H9 (cell line): ENCODE measurements around the gene KRTAP10-8. TPM values are rescaled to one million over a fixed set of nuclear protein-coding genes. Genes with fewer than 3 reads are reported as not detected.

Source experiments
- DNase-seq: peaks from one replicate; pipeline ENCODE4 v3.0.0-alpha.2; 2017
- H2AFZ ChIP-seq: one replicate; pipeline ENCODE4 v1.6.1; 2013; ENCODE audit warnings: mild to moderate bottlenecking, low read length, control low read depth, moderate library complexity
- H2AK5ac ChIP-seq: 2 replicates; pipeline ENCODE4 v1.6.1; 2013; ENCODE audit warnings: low read length, control low read depth, mixed read lengths; ENCODE audit not compliant: insufficient read length
- H2BK120ac ChIP-seq: one replicate; pipeline ENCODE4 v1.6.1; 2013; ENCODE audit warnings: low read depth, mild to moderate bottlenecking, low read length, control low read depth, inconsistent platforms; ENCODE audit not compliant: poor library complexity, severe bottlenecking
- H2BK12ac ChIP-seq: 2 replicates; pipeline ENCODE4 v1.6.1; 2013; ENCODE audit warnings: low read length, control low read depth, mixed read lengths, low read depth; ENCODE audit not compliant: insufficient read length
- H2BK15ac ChIP-seq: 2 replicates; pipeline ENCODE4 v1.6.1; 2013; ENCODE audit warnings: low read depth, low read length, control low read depth
- H2BK20ac ChIP-seq: one replicate; pipeline ENCODE4 v1.6.1; 2013; ENCODE audit warnings: low read depth, mild to moderate bottlenecking, low read length, control low read depth, inconsistent platforms; ENCODE audit not compliant: poor library complexity, severe bottlenecking
- H2BK5ac ChIP-seq: 2 replicates; pipeline ENCODE4 v1.6.1; 2013; ENCODE audit warnings: low read length, control low read depth, mixed read lengths; ENCODE audit not compliant: insufficient read length
- H3K14ac ChIP-seq: 2 replicates; pipeline ENCODE4 v1.6.1; 2013; ENCODE audit warnings: low read length, control low read depth; ENCODE audit not compliant: insufficient read depth
- H3K18ac ChIP-seq: 2 replicates; pipeline ENCODE4 v1.6.1; 2013; ENCODE audit warnings: low read depth, mild to moderate bottlenecking, mixed read lengths, low read length, control low read depth; ENCODE audit not compliant: insufficient read length
- H3K23ac ChIP-seq: 2 replicates; pipeline ENCODE4 v1.6.1; 2013; ENCODE audit warnings: low read length, control low read depth, mixed read lengths, low read depth; ENCODE audit not compliant: insufficient read length
- H3K23me2 ChIP-seq: 2 replicates; pipeline ENCODE4 v1.6.1; 2013; ENCODE audit warnings: low read depth, mild to moderate bottlenecking, mixed read lengths, low read length, control low read depth; ENCODE audit not compliant: insufficient read length, poor library complexity, severe bottlenecking
- H3K27ac ChIP-seq: 2 replicates; pipeline ENCODE4 v1.5.1; 2013; ENCODE audit warnings: low read length, control low read depth, mixed read lengths, low read depth; ENCODE audit not compliant: insufficient read length
- H3K27me3 ChIP-seq: 2 replicates; pipeline ENCODE4 v1.6.1; 2013; ENCODE audit warnings: low read length, control low read depth, inconsistent platforms; ENCODE audit not compliant: insufficient read depth
- H3K4ac ChIP-seq: 2 replicates; pipeline ENCODE4 v1.6.1; 2013; ENCODE audit warnings: low read depth, mild to moderate bottlenecking, control low read depth, inconsistent platforms, low read length, moderate library complexity
- H3K4me1 ChIP-seq: 2 replicates; pipeline ENCODE4 v1.6.1; 2013; ENCODE audit warnings: low read length, control low read depth, inconsistent platforms; ENCODE audit not compliant: insufficient read depth
- H3K4me2 ChIP-seq: 2 replicates; pipeline ENCODE4 v1.6.1; 2013; ENCODE audit warnings: low read length, control low read depth, mixed read lengths; ENCODE audit not compliant: insufficient read length, insufficient read depth
- H3K56ac ChIP-seq: 2 replicates; pipeline ENCODE4 v1.6.1; 2013; ENCODE audit warnings: low read depth, mild to moderate bottlenecking, mixed read lengths, low read length, control low read depth; ENCODE audit not compliant: insufficient read length
- H3K79me1 ChIP-seq: 2 replicates; pipeline ENCODE4 v1.6.1; 2013; ENCODE audit warnings: low read depth, mild to moderate bottlenecking, moderate library complexity, low read length, control low read depth, inconsistent platforms; ENCODE audit not compliant: insufficient read depth, poor library complexity, severe bottlenecking
- H3K79me2 ChIP-seq: 2 replicates; pipeline ENCODE4 v1.6.1; 2013; ENCODE audit warnings: low read length, control low read depth, inconsistent platforms; ENCODE audit not compliant: insufficient read depth
- H3K9ac ChIP-seq: 2 replicates; pipeline ENCODE4 v1.6.1; 2013; ENCODE audit warnings: low read length, control low read depth, mixed read lengths; ENCODE audit not compliant: insufficient read length; ENCODE audit errors: extremely low read depth
- H3K9me3 ChIP-seq: one replicate; pipeline ENCODE4 v1.6.1; 2013; ENCODE audit warnings: low read depth, low read length, inconsistent platforms; ENCODE audit not compliant: control insufficient read depth
- H3T11ph ChIP-seq: one replicate; pipeline ENCODE4 v1.6.1; 2013; ENCODE audit warnings: mild to moderate bottlenecking, low read length, control low read depth, inconsistent platforms
- H4K20me1 ChIP-seq: one replicate; pipeline ENCODE4 v1.6.1; 2013; ENCODE audit not compliant: control insufficient read depth, insufficient read length, insufficient read depth
- H4K5ac ChIP-seq: 2 replicates; pipeline ENCODE4 v1.6.1; 2013; ENCODE audit warnings: low read depth, mild to moderate bottlenecking, mixed read lengths, low read length, control low read depth; ENCODE audit not compliant: insufficient read length
- H4K8ac ChIP-seq: replicated peaks from 2 replicates; pipeline ENCODE4 v1.6.1; 2013; ENCODE audit warnings: low read length, control low read depth, mixed read lengths, low read depth; ENCODE audit not compliant: insufficient read length
- H4K91ac ChIP-seq: 2 replicates; pipeline ENCODE4 v1.6.1; 2013; ENCODE audit warnings: low read depth, mild to moderate bottlenecking, moderate library complexity, mixed read lengths, low read length, control low read depth; ENCODE audit not compliant: insufficient read length
- H3K27ac Mint-ChIP-seq, 3 experiments: 2 replicates in 2 of 3; 3 replicates in 1 of 3; pipeline ENCODE4 v1.8.0; 2020 to 2021; ENCODE audit warnings: mixed read lengths in 3 of 3, mild to moderate bottlenecking in 1 of 3, moderate library complexity in 1 of 3
- H3K27me3 Mint-ChIP-seq: 2 replicates; pipeline ENCODE4 v1.8.0; 2021; ENCODE audit warnings: low read depth, mild to moderate bottlenecking, moderate library complexity, mixed read lengths
- H3K36me3 Mint-ChIP-seq, 3 experiments: 2 replicates in 2 of 3; 3 replicates in 1 of 3; pipeline ENCODE4 v1.8.0; 2020 to 2021; ENCODE audit warnings: low read depth in 3 of 3, mixed read lengths in 3 of 3; ENCODE audit not compliant: insufficient read depth in 1 of 3
- H3K4me1 Mint-ChIP-seq, 2 experiments: 2 replicates each; pipeline ENCODE4 v1.8.0; 2020; ENCODE audit warnings: mixed read lengths in 2 of 2
- H3K4me3 Mint-ChIP-seq, 2 experiments: 2 replicates in 1 of 2; 3 replicates in 1 of 2; pipeline ENCODE4 v1.8.0; 2020 to 2021; ENCODE audit warnings: mild to moderate bottlenecking in 2 of 2, mixed read lengths in 2 of 2, moderate library complexity in 1 of 2
- H3K9me3 Mint-ChIP-seq, 2 experiments: 2 replicates in 1 of 2; 3 replicates in 1 of 2; pipeline ENCODE4 v1.8.0; 2020; ENCODE audit warnings: mild to moderate bottlenecking in 2 of 2, mixed read lengths in 2 of 2, moderate library complexity in 1 of 2
- WGBS: extraction: QIAGEN DNeasy Blood & Tissue Kit; methylation state at CpG from one replicate; pipeline ENCODE4 v1.1.7; 2013; ENCODE audit warnings: missing lambda C conversion rate, low lambda C conversion rate, mixed read lengths; ENCODE audit not compliant: insufficient read length; ENCODE audit errors: extremely low coverage; 5-methylcytosine and 5-hydroxymethylcytosine counted together
- total RNA-seq: library from RNA; stranded (reverse); gene quantifications from 2 replicates; pipeline ENCODE4 v1.2.1, GENCODE V29; 2021
- TF ChIP-seq, protein P1 (sequence below): fragments of 200-600 bp; sonication (generic); conservative IDR thresholded peaks from 3 replicates; pipeline ENCODE4 v1.8.0; 2021; ENCODE audit warnings: antibody characterized with exemption, mild to moderate bottlenecking

The KRTAP10-8 gene
- total RNA-seq, 1 experiment from 2014 or later, result not detected

DNA sequence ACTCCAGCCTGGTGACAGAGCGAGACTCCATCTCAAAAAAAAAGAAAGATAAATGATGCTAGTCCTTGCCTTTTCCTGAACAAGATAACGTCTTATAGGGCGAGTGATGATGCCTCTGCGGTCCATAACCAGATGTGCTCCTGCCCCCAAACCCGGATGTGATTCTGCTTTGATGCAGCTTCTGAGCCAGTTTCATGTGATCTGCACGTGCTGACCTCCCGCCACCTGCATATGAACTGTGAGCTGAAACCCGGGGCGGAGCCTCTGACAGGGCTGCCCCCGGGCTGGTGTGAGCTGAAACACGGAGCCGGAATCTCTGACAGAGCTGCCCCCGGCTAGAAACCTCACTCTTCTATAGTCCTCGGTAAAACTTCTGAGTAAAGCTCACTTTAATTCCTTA is 41.2 kb downstream of the KRTAP10-8 start:
- peaks cover 22% of the 10 kb centered on the region for H3K27me3 Mint-ChIP-seq
- Histone ChIP-seq H2BK12ac (no peak overlapping the region), H3T11ph (no peak overlapping the region), H2BK120ac (no peak overlapping the region), H4K8ac (no peak overlapping the region), H3K23me2 (peaks cover 2% of the 10 kb centered on the region), H3K27me3 (no peaks in the 10 kb centered on the region), H2AFZ (no peak overlapping the region), H3K79me2 (no peaks in the 10 kb centered on the region), H3K4me2 (no peak overlapping the region), H3K9ac (no peak overlapping the region), H3K4me1 (no peaks in the 10 kb centered on the region), H3K4ac (no peak overlapping the region), H4K5ac (no peak overlapping the region), H4K20me1 (no peaks in the 10 kb centered on the region), H3K27ac (no peak overlapping the region), H3K9me3 (no peaks in the 10 kb centered on the region), H3K56ac (no peak overlapping the region), H4K91ac (no peak overlapping the region), H3K23ac (no peak overlapping the region), H2AK5ac (no peak overlapping the region), H2BK5ac (no peak overlapping the region), H3K18ac (no peak overlapping the region), H3K79me1 (no peaks in the 10 kb centered on the region), H2BK20ac (no peak overlapping the region), H3K14ac (no peak overlapping the region), H2BK15ac (no peak overlapping the region)
- H3K9me3 Mint-ChIP-seq, result peaks cover 15 to 16% of the 10 kb centered on the region in 2 experiments; a peak in 4 of 5 replicates
- no peak overlapping the region for H3K27ac Mint-ChIP-seq
- no peak overlapping the region for H3K4me3 Mint-ChIP-seq
- H3K36me3 Mint-ChIP-seq, result peaks cover 4 to 15% (median 8%) of the 10 kb centered on the region in 3 experiments
- no CpG with 5 or more reads among the region's 14 CpGs for WGBS
- TF ChIP-seq, protein P1, sequence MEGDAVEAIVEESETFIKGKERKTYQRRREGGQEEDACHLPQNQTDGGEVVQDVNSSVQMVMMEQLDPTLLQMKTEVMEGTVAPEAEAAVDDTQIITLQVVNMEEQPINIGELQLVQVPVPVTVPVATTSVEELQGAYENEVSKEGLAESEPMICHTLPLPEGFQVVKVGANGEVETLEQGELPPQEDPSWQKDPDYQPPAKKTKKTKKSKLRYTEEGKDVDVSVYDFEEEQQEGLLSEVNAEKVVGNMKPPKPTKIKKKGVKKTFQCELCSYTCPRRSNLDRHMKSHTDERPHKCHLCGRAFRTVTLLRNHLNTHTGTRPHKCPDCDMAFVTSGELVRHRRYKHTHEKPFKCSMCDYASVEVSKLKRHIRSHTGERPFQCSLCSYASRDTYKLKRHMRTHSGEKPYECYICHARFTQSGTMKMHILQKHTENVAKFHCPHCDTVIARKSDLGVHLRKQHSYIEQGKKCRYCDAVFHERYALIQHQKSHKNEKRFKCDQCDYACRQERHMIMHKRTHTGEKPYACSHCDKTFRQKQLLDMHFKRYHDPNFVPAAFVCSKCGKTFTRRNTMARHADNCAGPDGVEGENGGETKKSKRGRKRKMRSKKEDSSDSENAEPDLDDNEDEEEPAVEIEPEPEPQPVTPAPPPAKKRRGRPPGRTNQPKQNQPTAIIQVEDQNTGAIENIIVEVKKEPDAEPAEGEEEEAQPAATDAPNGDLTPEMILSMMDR, result no peak
- no peak for DNase-seq
- peaks cover 0 to 10% of the 10 kb centered on the region in 2 experiments; a peak in 3 of 4 replicates for H3K4me1 Mint-ChIP-seq
